ENCODE measurements around the gene SIX5.
A peak's percentile ranks its signal among the peaks of the same experiment; 100 is the strongest.
"Not testable (repeated sequence)": the region's sequence is repeated elsewhere in the genome, so short reads cannot be mapped to it uniquely, and the experiment has no call there.

Gene SIX5

GRCh38 chr19:45804140-45804958 is 35.3 kb upstream of the SIX5 start:
- Histone ChIP-seq H3K4me1 (ENCODE audit: control extremely low read depth in 1 of 4, control insufficient read depth in 4 of 4, insufficient read depth in 4 of 4, low read length in 3 of 4) (peaks cover 0 to 14% (median 8%) of the 10 kb centered on the region in 4 experiments), H3K27me3 (replicated peaks in 2 of 5; ENCODE audit: control insufficient read depth in 4 of 5, insufficient read depth in 5 of 5, low read length in 4 of 5) (peaks cover 0 to 17% (median 9%) of the 10 kb centered on the region in 5 experiments), H3K9me3 (ENCODE audit: control extremely low read depth in 1 of 5, control insufficient read depth in 4 of 5, insufficient read depth in 2 of 5, low read depth in 1 of 5, low read length in 4 of 5) (no peaks in the 10 kb centered on the region), H3K4me3 (ENCODE audit: control insufficient read depth in 1 of 7, extremely low read depth in 1 of 7, insufficient read depth in 4 of 7, low read depth in 2 of 7, low read length in 6 of 7) (no peak overlapping the region), H3K27ac (ENCODE audit: insufficient read depth in 1 of 2, low read depth in 1 of 2, low read length in 2 of 2, poor library complexity in 1 of 2, severe bottlenecking in 2 of 2) (no peak overlapping the region), H3K36me3 (ENCODE audit: control insufficient read depth in 4 of 4, insufficient read depth in 4 of 4, low read length in 3 of 4) (no peaks in the 10 kb centered on the region)
- POLR2A ChIA-PET = interaction anchor here (0.6 kb wide), 1 partner anchor 11 kb away, joined by 3 read pairs; no protein-coding TSS in a partner anchor
- CTCF ChIA-PET = interaction anchor here (1.0 to 2.9 kb wide), 4 partner anchors 8 to 33 kb away, joined by 3 to 9 read pairs (median 4); partner anchors contain the start of gene RSPH6A
- 98% methylated on average over 45 of the region's 57 CpGs for WGBS (ENCODE audit: insufficient coverage)
- DNase-seq = no peak

- H3K27me3 ChIP-seq (replicated peaks in 2 of 5; ENCODE audit: control insufficient read depth in 4 of 5, insufficient read depth in 5 of 5, low read length in 4 of 5) = peaks cover 0 to 29% (median 11%) of the 10 kb centered on the region in 5 experiments
- no peak overlapping the region for H3K27ac ChIP-seq (ENCODE audit: insufficient read depth in 1 of 2, low read depth in 1 of 2, low read length in 2 of 2, poor library complexity in 1 of 2, severe bottlenecking in 2 of 2)
- no peak for DNase-seq
- 80% methylated on average over 2 of the region's 7 CpGs for WGBS (ENCODE audit: insufficient coverage)
- POLR2A ChIA-PET = no interaction called here
- H3K4me1 ChIP-seq (ENCODE audit: control extremely low read depth in 1 of 4, control insufficient read depth in 4 of 4, insufficient read depth in 4 of 4, low read length in 3 of 4) = peaks cover 0 to 13% (median 4%) of the 10 kb centered on the region in 4 experiments
- no peak overlapping the region for H3K4me3 ChIP-seq (ENCODE audit: control insufficient read depth in 1 of 7, extremely low read depth in 1 of 7, insufficient read depth in 4 of 7, low read depth in 2 of 7, low read length in 6 of 7)
- CTCF ChIA-PET = interaction anchor here (0.7 to 2.9 kb wide), 5 partner anchors 10 to 33 kb away, joined by 3 to 9 read pairs (median 4); partner anchors contain the start of genes DMPK and SIX5
- no peaks in the 10 kb centered on the region for H3K9me3 ChIP-seq (ENCODE audit: control extremely low read depth in 1 of 5, control insufficient read depth in 4 of 5, insufficient read depth in 2 of 5, low read depth in 1 of 5, low read length in 4 of 5)
- H3K36me3 ChIP-seq (ENCODE audit: control insufficient read depth in 4 of 4, insufficient read depth in 4 of 4, low read length in 3 of 4) = no peaks in the 10 kb centered on the region
Observed at GRCh38 chr19:45801603-45802175, 32.6 kb upstream of the SIX5 start.

GRCh38 chr19:45800070-45800553 is 31.1 kb upstream of the SIX5 start:
- CTCF ChIA-PET = interaction anchor here (1.0 to 15.0 kb wide), 8 partner anchors 10 to 45 kb away, joined by 3 to 138 read pairs (median 7); partner anchors contain the start of genes DMPK, RSPH6A and SIX5
- Histone ChIP-seq H3K27me3 (replicated peaks in 2 of 5; ENCODE audit: control insufficient read depth in 4 of 5, insufficient read depth in 5 of 5, low read length in 4 of 5) (peaks cover 0 to 43% (median 14%) of the 10 kb centered on the region in 5 experiments), H3K9me3 (ENCODE audit: control extremely low read depth in 1 of 5, control insufficient read depth in 4 of 5, insufficient read depth in 2 of 5, low read depth in 1 of 5, low read length in 4 of 5) (no peaks in the 10 kb centered on the region), H3K27ac (ENCODE audit: insufficient read depth in 1 of 2, low read depth in 1 of 2, low read length in 2 of 2, poor library complexity in 1 of 2, severe bottlenecking in 2 of 2) (no peak overlapping the region), H3K4me1 (ENCODE audit: control extremely low read depth in 1 of 4, control insufficient read depth in 4 of 4, insufficient read depth in 4 of 4, low read length in 3 of 4) (peaks cover 0 to 9% (median under 1%) of the 10 kb centered on the region in 4 experiments), H3K4me3 (ENCODE audit: control insufficient read depth in 1 of 7, extremely low read depth in 1 of 7, insufficient read depth in 4 of 7, low read depth in 2 of 7, low read length in 6 of 7) (no peak overlapping the region), H3K36me3 (ENCODE audit: control insufficient read depth in 4 of 4, insufficient read depth in 4 of 4, low read length in 3 of 4) (no peaks in the 10 kb centered on the region)
- 94% methylated on average over 8 of the region's 8 CpGs for WGBS (ENCODE audit: insufficient coverage)
- DNase-seq = no peak
- POLR2A ChIA-PET = interaction anchor here (0.7 to 2.6 kb wide), 2 partner anchors 15 to 30 kb away, joined by 4 to 13 read pairs; partner anchors contain the start of genes RSPH6A and SIX5

- H3K36me3 ChIP-seq (ENCODE audit: control insufficient read depth in 4 of 4, insufficient read depth in 4 of 4, low read length in 3 of 4); H3K4me1 ChIP-seq (ENCODE audit: control extremely low read depth in 1 of 4, control insufficient read depth in 4 of 4, insufficient read depth in 4 of 4, low read length in 3 of 4); DNase-seq; H3K9me3 ChIP-seq (ENCODE audit: control extremely low read depth in 1 of 5, control insufficient read depth in 4 of 5, insufficient read depth in 2 of 5, low read depth in 1 of 5, low read length in 4 of 5); H3K4me3 ChIP-seq (ENCODE audit: control insufficient read depth in 1 of 7, extremely low read depth in 1 of 7, insufficient read depth in 4 of 7, low read depth in 2 of 7, low read length in 6 of 7); H3K27ac ChIP-seq (ENCODE audit: insufficient read depth in 1 of 2, low read depth in 1 of 2, low read length in 2 of 2, poor library complexity in 1 of 2, severe bottlenecking in 2 of 2): not testable (repeated sequence)
- WGBS (ENCODE audit: insufficient coverage) = 100% methylated on average over 4 of the region's 5 CpGs
- CTCF ChIA-PET = interaction anchor here (1.0 to 15.0 kb wide), 9 partner anchors 10 to 95 kb away, joined by 3 to 138 read pairs (median 7); partner anchors contain the start of genes DMPK, RSPH6A and SIX5
- H3K27me3 ChIP-seq (replicated peaks in 2 of 5; ENCODE audit: control insufficient read depth in 4 of 5, insufficient read depth in 5 of 5, low read length in 4 of 5) = peaks cover 0 to 49% (median 16%) of the 10 kb centered on the region in 5 experiments
- POLR2A ChIA-PET = interaction anchor here (0.7 to 2.6 kb wide), 3 partner anchors 15 to 30 kb away, joined by 3 to 13 read pairs (median 4); partner anchors contain the start of genes RSPH6A and SIX5
Observed at GRCh38 chr19:45799541-45799940, 30.5 kb upstream of the SIX5 start.

- Histone ChIP-seq H3K36me3 (ENCODE audit: control insufficient read depth in 4 of 4, insufficient read depth in 4 of 4, low read length in 3 of 4) (no peaks in the 10 kb centered on the region), H3K27me3 (replicated peaks in 2 of 5; ENCODE audit: control insufficient read depth in 4 of 5, insufficient read depth in 5 of 5, low read length in 4 of 5) (peaks cover 0 to 50% (median 15%) of the 10 kb centered on the region in 5 experiments), H3K27ac (ENCODE audit: insufficient read depth in 1 of 2, low read depth in 1 of 2, low read length in 2 of 2, poor library complexity in 1 of 2, severe bottlenecking in 2 of 2) (no peak overlapping the region), H3K4me1 (ENCODE audit: control extremely low read depth in 1 of 4, control insufficient read depth in 4 of 4, insufficient read depth in 4 of 4, low read length in 3 of 4) (peaks cover 0 to 9% (median 1%) of the 10 kb centered on the region in 4 experiments), H3K4me3 (ENCODE audit: control insufficient read depth in 1 of 7, extremely low read depth in 1 of 7, insufficient read depth in 4 of 7, low read depth in 2 of 7, low read length in 6 of 7) (no peak overlapping the region), H3K9me3 (ENCODE audit: control extremely low read depth in 1 of 5, control insufficient read depth in 4 of 5, insufficient read depth in 2 of 5, low read depth in 1 of 5, low read length in 4 of 5) (no peaks in the 10 kb centered on the region)
- ChIA-PET POLR2A (interaction anchor here (0.7 to 2.6 kb wide), 3 partner anchors 16 to 29 kb away, joined by 3 to 13 read pairs (median 4); partner anchors contain the start of genes RSPH6A and SIX5), CTCF (interaction anchor here (1.0 to 15.0 kb wide), 9 partner anchors 9 to 96 kb away, joined by 3 to 138 read pairs (median 7); partner anchors contain the start of genes DMPK, RSPH6A and SIX5)
- 0% methylated on average over 6 of the region's 10 CpGs for WGBS (ENCODE audit: insufficient coverage)
- peak; percentile 65 to 77 (median 77) for DNase-seq
Observed at GRCh38 chr19:45798995-45799517, 30.0 kb upstream of the SIX5 start.

- POLR2A ChIA-PET = no interaction called here
- CTCF ChIA-PET = interaction anchor here (1.2 to 15.0 kb wide), 4 partner anchors 9 to 23 kb away, joined by 3 to 138 read pairs (median 28); partner anchors contain the start of genes RSPH6A and SIX5
- Histone ChIP-seq H3K36me3 (ENCODE audit: control insufficient read depth in 4 of 4, insufficient read depth in 4 of 4, low read length in 3 of 4) (no peaks in the 10 kb centered on the region), H3K9me3 (ENCODE audit: control extremely low read depth in 1 of 5, control insufficient read depth in 4 of 5, insufficient read depth in 2 of 5, low read depth in 1 of 5, low read length in 4 of 5) (no peaks in the 10 kb centered on the region), H3K27ac (ENCODE audit: insufficient read depth in 1 of 2, low read depth in 1 of 2, low read length in 2 of 2, poor library complexity in 1 of 2, severe bottlenecking in 2 of 2) (no peak overlapping the region), H3K4me1 (ENCODE audit: control extremely low read depth in 1 of 4, control insufficient read depth in 4 of 4, insufficient read depth in 4 of 4, low read length in 3 of 4) (peaks cover 4 to 34% (median 32%) of the 10 kb centered on the region in 4 experiments), H3K27me3 (replicated peaks in 2 of 5; ENCODE audit: control insufficient read depth in 4 of 5, insufficient read depth in 5 of 5, low read length in 4 of 5) (peaks cover 0 to 52% (median 22%) of the 10 kb centered on the region in 5 experiments), H3K4me3 (ENCODE audit: control insufficient read depth in 1 of 7, extremely low read depth in 1 of 7, insufficient read depth in 4 of 7, low read depth in 2 of 7, low read length in 6 of 7) (no peak overlapping the region)
- 79% methylated on average over 2 of the region's 2 CpGs for WGBS (ENCODE audit: insufficient coverage)
- DNase-seq = no peak
Observed at GRCh38 chr19:45794627-45795026, 25.6 kb upstream of the SIX5 start.
